SKM-1 (cell line): ENCODE data around the gene TGFBR1.

Source experiments
- DNase-seq: peaks from one replicate; lab custom pipeline; 2025; ENCODE audit not compliant: unreplicated experiment; lab: John Stamatoyannopoulos, UW

TGFBR1 gene

DNA sequence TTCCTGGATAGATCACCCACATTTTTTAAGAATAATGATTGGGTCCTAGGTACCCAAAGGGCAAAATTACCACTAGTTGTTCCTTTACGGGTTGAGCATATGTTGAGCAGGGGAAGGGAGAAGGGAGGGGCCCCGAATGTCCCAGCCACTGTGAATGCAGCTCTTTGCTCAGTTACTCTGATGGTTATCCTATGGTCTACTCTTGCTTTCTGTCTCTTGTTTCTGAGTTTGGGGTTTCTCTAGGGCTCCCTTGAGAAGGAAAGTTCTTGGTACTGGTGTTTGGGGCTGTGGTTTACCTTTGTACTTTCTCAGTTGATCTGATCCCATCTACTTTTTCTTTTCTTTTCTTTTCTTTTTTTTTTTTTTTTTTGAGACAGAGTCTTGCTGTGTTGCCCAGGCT is 61.2 kb downstream of the TGFBR1 start:
- no peak for DNase-seq

GRCh38 chr9:99167119-99167518 is 62.2 kb downstream of the TGFBR1 start:
- no peak for DNase-seq

DNA sequence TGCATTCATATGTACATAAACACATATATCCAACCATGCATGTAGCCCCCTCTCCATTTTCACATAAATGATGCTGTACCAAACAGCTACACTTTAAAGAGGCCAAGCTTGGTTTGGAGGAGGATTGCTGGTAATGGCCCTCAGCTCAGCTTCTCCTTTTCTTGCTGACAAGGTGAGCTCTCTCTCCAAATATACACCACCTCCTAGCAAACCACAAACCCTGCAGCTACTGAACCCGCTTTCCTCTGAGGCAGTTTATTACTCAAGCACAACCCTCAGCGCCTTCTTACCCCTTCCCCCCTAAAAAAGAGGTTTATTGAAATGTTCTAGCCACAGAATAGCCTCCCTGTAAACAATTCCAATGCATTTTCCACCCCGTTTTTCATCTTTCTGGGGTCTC is 62.8 kb downstream of the TGFBR1 start:
- peak; percentile 45 for DNase-seq

- DNase-seq, result no peak
Observed at GRCh38 chr9:99169086-99169485, 64.2 kb downstream of the TGFBR1 start.

DNA sequence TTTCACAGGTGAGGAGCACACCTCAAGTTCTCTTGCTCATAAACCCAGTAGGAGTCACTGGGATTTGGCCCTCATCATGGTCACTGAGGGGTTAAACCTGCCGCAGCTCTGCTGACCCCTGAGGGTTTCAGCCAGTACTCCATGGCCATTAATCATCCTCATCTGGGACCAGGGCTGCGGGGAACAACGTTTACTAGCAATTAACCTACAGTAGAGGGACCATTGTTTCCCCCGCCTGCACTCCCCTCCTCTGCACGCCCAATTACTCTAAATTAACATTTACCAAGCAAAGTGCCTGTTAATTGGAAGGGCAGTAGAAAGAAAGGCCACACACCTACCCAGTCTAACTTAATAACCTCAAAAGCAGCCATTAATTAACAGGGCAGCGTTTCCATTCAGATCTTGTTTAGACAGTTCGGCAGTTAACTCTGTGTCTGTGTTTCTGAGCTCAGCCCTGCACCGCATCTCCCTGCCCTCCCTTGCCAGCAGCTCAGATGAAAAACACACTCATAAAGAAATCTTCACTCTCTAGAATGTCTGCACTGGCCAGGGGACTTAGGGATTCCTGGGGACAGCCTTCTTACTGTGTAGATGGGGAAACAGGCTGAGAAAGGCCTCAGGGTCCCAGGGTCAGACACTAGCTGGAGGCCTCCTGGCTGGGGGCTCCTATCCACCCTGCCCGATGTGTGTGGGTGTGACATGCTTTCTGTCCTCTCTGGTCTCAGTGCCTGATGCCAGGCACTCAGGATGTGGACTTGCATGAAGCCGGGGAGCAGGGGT is 65.3 kb downstream of the TGFBR1 start:
- no peak for DNase-seq

DNA sequence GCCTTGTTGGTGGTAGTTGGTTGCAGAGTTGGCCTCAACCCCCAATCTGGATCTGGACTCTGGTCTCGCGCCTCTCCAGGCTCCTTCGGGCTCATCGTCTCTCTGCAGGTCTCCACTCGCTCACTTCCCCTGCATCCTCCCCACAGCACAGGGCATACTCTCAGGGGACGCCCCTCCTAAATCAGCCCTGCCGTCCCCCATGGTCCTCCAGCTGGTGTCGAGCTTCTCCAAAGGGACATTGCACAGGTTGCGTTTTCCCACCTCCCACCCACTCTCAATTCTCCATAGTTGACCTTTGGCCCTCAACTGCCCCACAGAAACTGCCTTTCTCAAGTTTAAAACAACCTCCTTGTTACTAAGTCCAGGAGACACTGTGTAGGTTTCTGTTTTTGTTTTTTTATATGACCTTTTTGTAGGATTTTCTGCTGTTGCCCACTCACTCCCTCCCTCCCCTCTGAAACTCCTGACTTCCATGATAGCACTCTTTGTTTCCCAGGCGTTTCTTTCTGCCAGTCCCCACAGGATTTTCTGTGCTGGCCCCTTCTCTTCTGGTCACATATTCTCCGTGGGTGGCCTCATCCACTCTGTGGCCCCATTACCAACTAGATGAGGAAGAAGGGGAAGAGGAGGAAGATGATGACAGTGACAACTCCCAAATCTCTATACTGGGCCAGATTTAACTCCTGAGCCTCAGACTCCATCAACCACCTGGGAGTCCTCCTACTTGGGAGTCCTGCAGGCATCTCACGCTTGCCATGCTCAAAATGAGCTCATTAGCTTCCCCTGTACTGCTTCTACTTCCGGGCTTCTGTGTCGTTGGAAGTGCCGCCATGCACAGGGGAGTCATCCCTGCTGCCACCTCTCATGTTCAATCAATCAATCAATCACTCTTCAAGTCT is 66.6 kb downstream of the TGFBR1 start:
- DNase-seq, result no peak

DNA sequence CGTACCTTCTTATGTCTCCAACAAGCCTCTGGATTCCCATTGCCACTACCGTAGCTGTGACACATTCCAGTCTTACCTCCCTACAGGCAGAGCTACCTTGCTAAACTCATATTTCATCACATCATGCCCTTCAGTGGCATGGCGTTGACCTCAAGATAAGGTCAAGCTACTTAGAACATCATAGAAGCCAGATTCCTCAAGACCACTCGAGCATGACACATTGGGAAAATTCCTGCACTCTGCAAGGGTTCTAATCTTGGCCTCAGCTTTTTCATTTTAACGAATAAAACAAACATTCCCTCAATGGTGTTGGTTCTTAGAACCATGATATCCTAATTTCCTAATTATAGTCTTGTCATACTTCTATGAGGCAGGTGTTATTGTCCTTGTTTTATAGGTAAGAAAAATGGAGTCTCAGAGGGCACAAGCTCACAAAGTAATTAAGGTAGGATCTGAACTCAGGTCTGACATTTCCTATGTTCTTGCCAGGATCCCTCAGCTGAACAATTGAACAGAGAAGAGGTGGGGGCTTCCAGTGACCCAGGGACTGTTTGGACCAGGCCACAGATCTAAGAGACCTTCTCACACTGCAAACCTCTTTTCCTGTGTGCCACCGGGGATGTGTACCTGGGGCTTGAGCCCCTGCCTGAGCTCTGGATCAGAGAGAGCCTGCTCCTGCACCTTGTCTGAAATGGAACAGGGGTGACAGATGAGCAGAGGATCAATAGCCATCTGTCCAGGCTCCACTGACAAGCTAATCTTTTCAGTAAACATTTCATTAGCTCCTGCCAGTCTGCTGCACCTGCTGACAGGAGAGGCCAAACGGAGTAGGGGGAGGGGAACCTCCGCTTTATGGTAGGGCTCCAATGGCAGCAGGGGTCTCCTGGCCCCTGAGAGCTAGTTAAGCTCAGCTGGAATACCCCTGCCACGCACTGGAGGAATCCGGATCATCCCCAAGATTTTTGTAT is 67.5 kb downstream of the TGFBR1 start:
- DNase-seq, result no peak

- no peak for DNase-seq
Observed at GRCh38 chr9:99173570-99174504, 68.9 kb downstream of the TGFBR1 start.

- no peak for DNase-seq
Observed at GRCh38 chr9:99176527-99177013, 71.7 kb downstream of the TGFBR1 start.

- no peak for DNase-seq
Observed at GRCh38 chr9:99177576-99178366, 72.9 kb downstream of the TGFBR1 start.

DNA sequence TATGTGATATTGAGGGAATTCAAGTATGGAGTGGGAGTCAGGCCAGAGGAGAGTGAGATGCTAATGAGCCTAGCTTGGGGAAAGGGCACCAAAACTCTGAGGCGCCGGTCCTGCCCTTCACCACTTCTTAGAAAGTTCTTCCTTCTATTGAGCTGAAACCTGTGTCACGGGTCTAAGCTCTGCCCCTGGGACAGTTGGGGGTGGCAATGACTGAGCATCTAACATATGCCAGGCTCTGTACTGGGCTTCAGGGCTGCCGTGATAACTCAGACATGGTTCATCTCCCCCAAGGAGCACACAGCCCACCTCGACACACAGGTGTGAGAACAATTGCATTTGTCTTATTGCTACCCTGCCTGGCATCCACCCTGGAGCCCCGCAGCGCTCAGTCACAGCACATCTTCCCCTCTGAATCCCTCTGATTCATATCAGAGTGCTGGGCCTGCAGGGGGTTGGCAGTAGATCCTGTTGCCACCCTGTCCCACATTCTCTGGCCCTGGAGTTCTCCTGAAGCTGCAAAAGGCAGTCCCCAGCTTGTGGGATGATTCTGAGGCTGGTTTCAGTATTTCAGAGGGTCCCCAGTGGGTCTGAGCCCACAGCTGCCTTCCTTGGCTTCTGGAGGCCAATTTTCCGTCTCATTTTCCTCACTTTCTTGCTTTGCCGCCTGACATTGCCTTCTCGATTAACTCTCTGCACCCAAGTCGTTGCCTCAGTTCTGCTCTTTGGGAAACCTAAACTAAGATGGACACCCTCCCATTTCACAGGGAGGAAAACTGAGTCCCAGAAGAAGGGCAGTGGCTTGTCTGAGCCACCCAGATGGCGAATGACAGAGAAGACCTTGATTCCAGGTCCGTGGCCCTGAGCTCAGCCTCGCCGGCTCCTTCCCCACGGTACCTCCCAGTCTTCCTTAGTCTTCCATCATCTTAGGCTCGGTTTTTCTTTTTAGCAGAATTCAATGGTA is 74.3 kb downstream of the TGFBR1 start:
- DNase-seq, result no peak

- DNase-seq, result no peak
Observed at GRCh38 chr9:99180199-99180598, 75.3 kb downstream of the TGFBR1 start.

GRCh38 chr9:99180662-99181061 is 75.7 kb downstream of the TGFBR1 start:
- DNase-seq, result no peak

- DNase-seq, result no peak
Observed at GRCh38 chr9:99181206-99181605, 76.3 kb downstream of the TGFBR1 start.

DNA sequence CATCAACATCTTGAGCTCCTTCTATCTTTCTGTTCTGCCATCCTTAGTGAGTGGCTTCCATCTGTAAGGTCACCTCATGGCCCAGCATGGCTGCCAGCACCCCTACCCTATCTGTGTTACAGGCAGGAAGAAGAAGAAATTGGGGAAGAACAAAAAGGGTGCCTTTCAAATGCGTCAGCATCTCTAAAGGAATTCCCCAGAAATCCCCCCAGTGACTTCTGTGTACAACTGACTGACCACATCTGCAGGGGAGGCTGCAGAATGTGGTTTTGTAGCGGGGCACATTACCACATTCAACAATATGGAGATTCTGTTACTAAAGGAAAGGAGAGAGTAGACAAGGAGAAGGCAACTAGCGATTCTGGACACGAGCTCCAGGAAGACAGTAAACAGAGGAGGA is 76.7 kb downstream of the TGFBR1 start:
- no peak for DNase-seq

DNA sequence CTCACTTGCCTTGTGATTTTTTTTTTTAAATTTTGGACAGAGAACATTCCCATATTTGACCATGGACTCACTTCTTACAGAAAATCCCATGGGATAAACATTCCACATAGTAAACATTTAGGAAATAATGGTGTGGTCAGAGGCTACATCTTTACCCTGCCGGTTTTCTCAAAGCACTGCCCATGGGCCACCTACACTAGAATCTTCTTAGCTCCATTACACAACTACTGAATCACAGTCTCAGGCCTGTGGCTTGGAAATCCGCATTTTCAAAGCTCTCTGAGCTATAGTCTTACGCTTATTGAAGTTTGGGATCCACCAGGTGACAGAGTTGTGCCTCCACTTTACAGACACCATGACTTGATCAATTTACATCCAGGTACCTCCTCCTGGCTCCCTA is 77.4 kb downstream of the TGFBR1 start:
- no peak for DNase-seq

DNA sequence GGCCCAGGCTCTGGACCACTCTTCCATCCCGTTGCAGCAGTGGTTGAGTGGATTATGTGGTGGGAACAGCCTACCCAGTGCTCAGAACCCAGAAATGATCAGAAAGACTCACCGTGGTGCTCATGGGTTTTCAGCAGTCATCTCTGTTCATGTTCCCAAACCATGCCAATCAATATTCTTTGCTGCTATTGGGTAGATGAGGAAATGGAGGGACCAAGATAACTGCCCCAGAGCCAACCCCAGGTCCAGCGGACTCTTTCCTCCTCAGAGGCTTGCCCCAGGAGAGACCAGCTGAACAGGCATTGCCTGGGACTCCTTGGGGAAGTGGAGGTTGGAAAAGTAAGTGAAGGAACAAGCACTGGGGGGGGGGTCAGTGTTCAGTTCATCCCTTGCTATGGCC is 78.7 kb downstream of the TGFBR1 start:
- DNase-seq, result no peak

- DNase-seq, result no peak
Observed at GRCh38 chr9:99184110-99184474, 79.2 kb downstream of the TGFBR1 start.
